Measurements from ENCODE around the gene TMEM145.

TMEM145 gene

DNA sequence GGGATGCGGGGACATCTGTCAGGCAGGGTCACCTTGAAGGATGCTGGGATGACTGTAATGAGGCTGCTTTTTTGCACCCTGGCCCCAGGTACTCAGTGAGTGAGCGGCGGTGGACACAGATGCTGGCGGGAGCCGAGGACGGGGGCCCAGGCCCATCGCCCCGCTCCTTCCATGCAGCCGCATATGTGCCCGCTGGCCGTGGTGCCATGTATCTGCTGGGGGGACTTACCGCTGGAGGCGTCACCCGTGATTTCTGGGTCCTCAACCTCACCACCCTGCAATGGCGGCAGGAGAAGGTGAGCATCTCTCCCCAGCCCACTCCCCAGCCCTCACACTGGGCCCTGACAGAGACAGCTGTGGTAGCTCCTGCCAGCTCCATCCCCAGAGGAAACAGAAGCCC is 43.6 kb downstream of the TMEM145 start:
- Histone ChIP-seq H3K27me3 (no peaks in the 10 kb centered on the region), H3K36me3 (peaks cover 37 to 94% (median 76%) of the 10 kb centered on the region in 3 donors)
- DNase-seq: no peak

DNA sequence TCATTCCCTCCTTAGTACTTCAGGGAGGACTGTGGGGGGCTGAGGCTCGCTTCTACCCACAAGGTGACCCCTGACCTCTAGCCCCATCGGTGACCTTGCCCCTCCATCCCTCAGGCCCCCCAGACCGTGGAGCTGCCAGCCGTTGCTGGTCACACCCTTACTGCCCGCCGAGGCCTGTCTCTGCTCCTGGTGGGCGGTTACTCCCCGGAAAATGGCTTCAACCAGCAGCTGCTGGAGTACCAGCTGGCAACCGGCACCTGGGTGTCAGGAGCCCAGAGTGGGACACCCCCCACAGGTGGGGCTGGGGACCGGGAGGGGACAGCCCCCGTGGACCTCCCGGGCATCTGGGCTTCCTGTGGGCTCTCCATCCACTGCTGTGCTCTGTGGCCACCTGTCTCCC is 44.2 kb downstream of the TMEM145 start:
- intact Hi-C loops (cut with DNase I; ENCODE audit: low total_unique reads): no loop called here
- no peaks in the 10 kb centered on the region for H3K27me3 ChIP-seq
- H3K36me3 ChIP-seq: peaks cover 42 to 96% (median 76%) of the 10 kb centered on the region in 3 donors
- H3K9me3 ChIP-seq: no peaks in the 10 kb centered on the region
- H3K4me1 ChIP-seq: no peaks in the 10 kb centered on the region
- TF ChIP-seq, protein P1, sequence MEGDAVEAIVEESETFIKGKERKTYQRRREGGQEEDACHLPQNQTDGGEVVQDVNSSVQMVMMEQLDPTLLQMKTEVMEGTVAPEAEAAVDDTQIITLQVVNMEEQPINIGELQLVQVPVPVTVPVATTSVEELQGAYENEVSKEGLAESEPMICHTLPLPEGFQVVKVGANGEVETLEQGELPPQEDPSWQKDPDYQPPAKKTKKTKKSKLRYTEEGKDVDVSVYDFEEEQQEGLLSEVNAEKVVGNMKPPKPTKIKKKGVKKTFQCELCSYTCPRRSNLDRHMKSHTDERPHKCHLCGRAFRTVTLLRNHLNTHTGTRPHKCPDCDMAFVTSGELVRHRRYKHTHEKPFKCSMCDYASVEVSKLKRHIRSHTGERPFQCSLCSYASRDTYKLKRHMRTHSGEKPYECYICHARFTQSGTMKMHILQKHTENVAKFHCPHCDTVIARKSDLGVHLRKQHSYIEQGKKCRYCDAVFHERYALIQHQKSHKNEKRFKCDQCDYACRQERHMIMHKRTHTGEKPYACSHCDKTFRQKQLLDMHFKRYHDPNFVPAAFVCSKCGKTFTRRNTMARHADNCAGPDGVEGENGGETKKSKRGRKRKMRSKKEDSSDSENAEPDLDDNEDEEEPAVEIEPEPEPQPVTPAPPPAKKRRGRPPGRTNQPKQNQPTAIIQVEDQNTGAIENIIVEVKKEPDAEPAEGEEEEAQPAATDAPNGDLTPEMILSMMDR (IDR thresholded peaks at IDR 0.05): no peak
- DNase-seq: no peak
- H3K27ac ChIP-seq: no peak overlapping the region
- H3K4me3 ChIP-seq: no peak overlapping the region

More for the DNA sequence above, 43.6 kb downstream of the TMEM145 start:
- TF ChIP-seq, protein P1 (IDR thresholded peaks at IDR 0.05): no peak
- Histone ChIP-seq H3K9me3 (no peaks in the 10 kb centered on the region), H3K4me3 (no peak overlapping the region), H3K27ac (no peak overlapping the region), H3K4me1 (no peaks in the 10 kb centered on the region)
- intact Hi-C loops (cut with DNase I; ENCODE audit: low total_unique reads): no loop called here

DNA sequence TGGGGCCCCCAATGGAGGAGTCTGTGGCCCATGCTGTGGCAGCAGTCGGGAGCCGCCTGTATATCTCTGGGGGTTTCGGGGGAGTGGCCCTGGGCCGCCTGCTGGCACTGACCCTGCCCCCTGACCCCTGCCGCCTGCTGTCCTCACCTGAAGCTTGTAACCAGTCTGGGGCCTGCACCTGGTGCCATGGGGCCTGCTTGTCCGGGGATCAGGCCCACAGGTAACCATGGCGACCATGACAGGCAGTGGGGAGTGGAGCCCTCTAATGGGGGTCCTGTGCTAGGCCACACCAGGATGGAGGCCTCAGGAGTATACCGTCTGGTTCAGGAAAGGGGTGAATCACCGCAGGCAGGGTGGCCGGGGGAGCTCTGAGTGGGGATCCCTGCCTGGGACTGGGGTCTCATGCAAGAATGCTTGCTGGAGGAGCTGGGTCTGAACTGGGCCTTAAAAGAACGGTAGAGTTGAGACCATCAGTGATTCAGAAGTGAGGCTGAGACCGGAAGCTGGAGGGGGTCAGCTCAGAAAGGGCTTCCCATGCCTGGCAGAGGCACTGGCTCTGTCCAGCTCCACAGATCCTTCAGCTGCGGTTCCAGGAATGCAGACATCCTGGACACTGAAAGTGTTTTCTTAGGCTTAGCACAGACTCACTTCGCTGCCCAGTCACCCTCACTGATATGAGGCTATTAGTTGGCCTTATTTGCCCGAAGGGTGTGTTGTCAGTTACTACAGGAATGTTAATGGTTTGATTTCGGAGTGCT is 47.9 kb downstream of the TMEM145 start:
- Histone ChIP-seq H3K4me1 (peaks cover 0 to 9% (median 0%) of the 10 kb centered on the region in 4 donors), H3K9me3 (peaks cover 0 to 3% (median 0%) of the 10 kb centered on the region in 3 donors), H3K4me3 (no peak overlapping the region), H3K36me3 (peaks cover 41 to 81% (median 71%) of the 10 kb centered on the region in 3 donors), H3K27me3 (no peaks in the 10 kb centered on the region), H3K27ac (no peak overlapping the region)
- no peak for DNase-seq
- TF ChIP-seq, protein P1 (IDR thresholded peaks at IDR 0.05): no peak
- intact Hi-C loops (cut with DNase I; ENCODE audit: low total_unique reads): no loop called here

DNA sequence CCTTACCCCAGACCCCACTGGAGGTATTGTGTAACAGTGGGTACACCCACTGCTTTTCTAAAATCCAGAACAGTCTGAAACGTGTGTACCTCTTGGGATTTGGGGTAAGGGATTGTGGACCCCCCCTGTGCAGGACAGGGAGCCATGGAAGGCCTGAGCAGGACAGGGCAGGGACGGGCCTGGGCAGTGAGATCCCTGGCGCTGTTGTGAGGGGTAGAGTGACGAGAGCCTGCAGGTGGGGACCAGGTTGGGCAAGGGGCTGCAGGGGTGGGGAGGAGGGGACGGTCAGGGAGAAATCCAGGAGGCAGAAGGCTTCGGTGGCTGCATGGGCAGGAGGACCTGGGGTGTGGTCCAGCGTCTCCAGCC is 48.4 kb downstream of the TMEM145 start:
- Histone ChIP-seq H3K9me3 (peaks cover 0 to 3% (median 0%) of the 10 kb centered on the region in 3 donors), H3K27me3 (no peaks in the 10 kb centered on the region), H3K4me3 (no peak overlapping the region), H3K4me1 (peaks cover 0 to 14% (median under 1%) of the 10 kb centered on the region in 4 donors), H3K36me3 (peaks cover 36 to 76% (median 65%) of the 10 kb centered on the region in 3 donors), H3K27ac (no peak overlapping the region)
- TF ChIP-seq, protein P1 (IDR thresholded peaks at IDR 0.05): no peak
- intact Hi-C loops (cut with DNase I; ENCODE audit: low total_unique reads): no loop called here
- DNase-seq: no peak

DNA sequence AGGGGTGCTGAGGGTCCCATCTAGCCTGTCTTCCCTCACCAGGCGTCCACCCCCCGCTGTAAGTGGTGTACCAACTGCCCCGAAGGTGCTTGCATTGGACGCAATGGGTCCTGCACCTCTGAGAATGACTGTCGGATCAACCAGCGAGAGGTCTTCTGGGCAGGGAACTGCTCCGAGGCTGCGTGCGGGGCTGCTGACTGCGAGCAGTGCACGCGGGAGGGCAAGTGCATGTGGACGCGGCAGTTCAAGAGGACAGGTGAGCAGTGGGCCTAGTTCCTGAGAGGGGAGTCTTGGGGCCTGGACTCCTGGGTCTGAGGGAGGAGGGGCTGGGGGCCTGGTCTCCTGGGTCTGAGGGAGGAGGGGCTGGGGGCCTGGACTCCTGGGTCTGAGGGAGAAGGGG is 49.2 kb downstream of the TMEM145 start:
- intact Hi-C loops (cut with DNase I; ENCODE audit: low total_unique reads): no loop called here
- DNase-seq: no peak
- Histone ChIP-seq H3K4me3 (no peak overlapping the region), H3K36me3 (peaks cover 27 to 71% (median 57%) of the 10 kb centered on the region in 3 donors), H3K27me3 (no peaks in the 10 kb centered on the region), H3K27ac (no peak overlapping the region), H3K4me1 (peaks cover 0 to 15% (median 3%) of the 10 kb centered on the region in 4 donors), H3K9me3 (peaks cover 0 to 3% (median 0%) of the 10 kb centered on the region in 3 donors)
- TF ChIP-seq, protein P1 (IDR thresholded peaks at IDR 0.05): no peak

Data from tibial artery (tissue), 4 donors.